SK-N-SH (cell line): Measurements from ENCODE around the gene STAT1. TPM values are rescaled to one million over a fixed set of nuclear protein-coding genes. Genes with fewer than 3 reads are reported as not detected.

ENCODE experiments used
- CTCF ChIA-PET: fragments of 300-600, 350-600 bp; formaldehyde crosslinking; extraction: SDS; loops from one replicate; lab custom pipeline; 2021; lab: Yijun Ruan, JAX
- POLR2A ChIA-PET: fragments of 350-600 bp; sonication (Branson Sonifier 250); formaldehyde crosslinking; extraction: SDS; loops from one replicate; lab custom pipeline; 2020; ENCODE audit warnings: antibody characterized with exemption, inconsistent platforms; lab: Yijun Ruan, JAX
- DNase-seq: peaks from one replicate; pipeline ENCODE4 v3.0.0; 2012
- H2AFZ ChIP-seq: fragments of 200-600 bp; sonication (generic); 2 replicates; pipeline ENCODE4 v1.8.1; 2016; ENCODE audit warnings: antibody characterized with exemption, mild to moderate bottlenecking, low read depth
- H3F3A ChIP-seq: fragments of 200-600 bp; sonication (generic); replicated peaks from 2 replicates; pipeline ENCODE3; 2016; ENCODE audit warnings: antibody characterized with exemption, mild to moderate bottlenecking; ENCODE audit not compliant: insufficient read depth
- H3K27ac ChIP-seq, 2 experiments: fragments of 200-500 bp in 1 of 2; fragments of 200-600 bp in 1 of 2; sonication (Bioruptor generic) in 1 of 2; sonication (generic), shearing (Covaris generic) in 1 of 2; 2 replicates each; pipeline versions ENCODE4 v1.5.1 to v1.6.1; 2014 to 2016; ENCODE audit warnings: low read depth in 2 of 2, inconsistent platforms in 1 of 2, low read length in 1 of 2, mild to moderate bottlenecking in 1 of 2, mixed read lengths in 1 of 2
- H3K27me3 ChIP-seq: fragments of 200-600 bp; sonication (generic), shearing (Covaris generic); 2 replicates; pipeline ENCODE4 v1.6.1; 2016; ENCODE audit warnings: mixed run types; ENCODE audit not compliant: insufficient read depth
- H3K36me3 ChIP-seq, 2 experiments: fragments of 200-500 bp in 1 of 2; fragments of 200-600 bp in 1 of 2; sonication (Bioruptor generic) in 1 of 2; sonication (generic) in 1 of 2; replicated peaks in 1 of 2; 2 replicates each; pipeline versions ENCODE3 to v1.5.1; 2014 to 2016; ENCODE audit warnings: low read length in 1 of 2, mild to moderate bottlenecking in 1 of 2; ENCODE audit not compliant: insufficient read depth in 2 of 2, control insufficient read depth in 1 of 2
- H3K4me1 ChIP-seq, 2 experiments: fragments of 200-500 bp in 1 of 2; fragments of 200-600 bp in 1 of 2; sonication (Bioruptor generic) in 1 of 2; sonication (generic), shearing (Covaris generic) in 1 of 2; 2 replicates each; pipeline versions ENCODE4 v1.5.1 to v1.6.1; 2014 to 2016; ENCODE audit warnings: low read depth in 1 of 2, low read length in 1 of 2, mixed run types in 1 of 2; ENCODE audit not compliant: insufficient read depth in 2 of 2, control insufficient read depth in 1 of 2
- H3K4me2 ChIP-seq: fragments of 200-600 bp; sonication (generic), shearing (Covaris generic); 2 replicates; pipeline ENCODE4 v1.6.1; 2017; ENCODE audit warnings: mixed run types
- H3K4me3 ChIP-seq, 2 experiments: fragments of 200-500 bp in 1 of 2; fragments of 200-600 bp in 1 of 2; sonication (Bioruptor generic) in 1 of 2; sonication (generic), shearing (Covaris generic) in 1 of 2; 2 replicates each; pipeline versions ENCODE4 v1.5.1 to v1.8.1; 2014 to 2016; ENCODE audit warnings: low read depth in 2 of 2, inconsistent platforms in 1 of 2, low read length in 1 of 2, mild to moderate bottlenecking in 1 of 2, mixed read lengths in 1 of 2, moderate library complexity in 1 of 2
- H3K79me2 ChIP-seq: fragments of 200-600 bp; sonication (generic); 2 replicates; pipeline ENCODE4 v1.8.1; 2017; ENCODE audit warnings: mild to moderate bottlenecking; ENCODE audit not compliant: insufficient read depth
- H3K9ac ChIP-seq: fragments of 200-600 bp; sonication (generic); 2 replicates; pipeline ENCODE4 v1.6.1; 2017; ENCODE audit warnings: mixed run types
- H3K9me2 ChIP-seq: fragments of 200-600 bp; sonication (generic); 2 replicates; pipeline ENCODE4 v1.6.1; 2017; ENCODE audit warnings: mixed run types
- H3K9me3 ChIP-seq: fragments of 200-600 bp; sonication (generic); 2 replicates; pipeline ENCODE4 v1.6.1; 2017; ENCODE audit warnings: mixed run types, mild to moderate bottlenecking, moderate library complexity
- H4K20me1 ChIP-seq: fragments of 200-600 bp; sonication (generic); 2 replicates; pipeline ENCODE4 v1.6.1; 2017; ENCODE audit warnings: mild to moderate bottlenecking, mixed run types; ENCODE audit not compliant: insufficient read depth
- ELF1 ChIP-seq: IDR thresholded peaks from 2 replicates; pipeline ENCODE4 v1.4.0; 2012
- EP300 ChIP-seq, 2 experiments: IDR thresholded peaks; 2 replicates each; pipeline versions ENCODE4 v1.4.0 to v1.6.1; 2012; ENCODE audit warnings: borderline replicate concordance in 1 of 2, low read depth in 1 of 2, low read length in 1 of 2
- FOSL2 ChIP-seq: IDR thresholded peaks from 2 replicates; pipeline ENCODE4 v1.4.0; 2012; ENCODE audit warnings: low read depth, mild to moderate bottlenecking, moderate library complexity, borderline replicate concordance
- GABPA ChIP-seq: IDR thresholded peaks from 2 replicates; pipeline ENCODE4 v1.4.0; 2012; ENCODE audit warnings: low read depth, mild to moderate bottlenecking
- IRF3 ChIP-seq: fragments of 150-350 bp; IDR thresholded peaks from 2 replicates; pipeline ENCODE4 v1.6.1; 2016; ENCODE audit warnings: mild to moderate bottlenecking, low read depth, low read length
- MEF2A ChIP-seq: IDR thresholded peaks from 2 replicates; pipeline ENCODE4 v1.4.0; 2012; ENCODE audit warnings: low read depth, borderline replicate concordance
- NFIC ChIP-seq: IDR thresholded peaks from 2 replicates; pipeline ENCODE4 v1.4.0; 2012; ENCODE audit warnings: borderline replicate concordance
- NRF1 ChIP-seq: IDR thresholded peaks from 2 replicates; pipeline ENCODE4 v1.6.1; 2012; ENCODE audit warnings: low read depth, mild to moderate bottlenecking, low read length
- PBX3 ChIP-seq: IDR thresholded peaks from 2 replicates; pipeline ENCODE4; 2012
- RCOR1 ChIP-seq: fragments of 150-350 bp; IDR thresholded peaks from 2 replicates; pipeline ENCODE4 v1.6.1; 2017; ENCODE audit warnings: antibody characterized with exemption, low read length
- REST ChIP-seq: IDR thresholded peaks from 2 replicates; pipeline ENCODE4 v1.6.1; 2012; ENCODE audit warnings: mild to moderate bottlenecking, low read depth, low read length, moderate library complexity
- RFX5 ChIP-seq: IDR thresholded peaks from 2 replicates; pipeline ENCODE4 v1.6.1; 2012; ENCODE audit warnings: mild to moderate bottlenecking, improper control_type of control experiment, low read length
- SIN3A ChIP-seq: IDR thresholded peaks from 2 replicates; pipeline ENCODE4 v1.6.1; 2012; ENCODE audit warnings: low read depth, mild to moderate bottlenecking, low read length, moderate library complexity, borderline replicate concordance
- TAF1 ChIP-seq: IDR thresholded peaks from 2 replicates; pipeline ENCODE4 v1.6.1; 2012; ENCODE audit warnings: low read depth, mild to moderate bottlenecking, low read length, moderate library complexity, borderline replicate concordance
- TCF12 ChIP-seq: IDR thresholded peaks from 2 replicates; pipeline ENCODE4 v1.4.0; 2012
- TEAD4 ChIP-seq: IDR thresholded peaks from 2 replicates; pipeline ENCODE4 v1.4.0; 2012; ENCODE audit warnings: mild to moderate bottlenecking, borderline replicate concordance; ENCODE audit not compliant: insufficient read depth
- USF1 ChIP-seq: IDR thresholded peaks from 2 replicates; pipeline ENCODE4 v1.4.0; 2012; ENCODE audit warnings: low read depth, borderline replicate concordance
- YY1 ChIP-seq: IDR thresholded peaks from 2 replicates; pipeline ENCODE4 v1.4.0; 2012; ENCODE audit warnings: low read depth, mild to moderate bottlenecking
- ZBTB33 ChIP-seq: IDR thresholded peaks from 2 replicates; pipeline ENCODE4 v1.4.0; 2012; ENCODE audit warnings: low read depth, borderline replicate concordance
- WGBS: methylation state at CpG from one replicate; pipeline ENCODE4 v1.1.6; 2017; ENCODE audit warnings: low lambda C conversion rate; 5-methylcytosine and 5-hydroxymethylcytosine counted together
- polyA plus RNA-seq, 3 experiments: library from polyadenylated mRNA; depleted of rRNA; stranded (reverse); fragments of >200 nt; gene quantifications; 2 replicates each; pipeline ENCODE4 v1.2.3, GENCODE V29; 2012

STAT1 gene
- polyA plus RNA-seq, 1 of the 3 experiments (the other 2 are of a cell fraction), result 22.1 TPM

- Histone ChIP-seq H3K36me3 (peaks cover 38% of the 10 kb centered on the region in 2 experiments), H3K9me3 (0 out of 2 replicates have a peak, but pooled peaks cover 4% of the 10 kb centered on the region), H3K9ac (no peak overlapping the region), H3K4me2 (no peak overlapping the region), H3F3A (peaks cover 16% of the 10 kb centered on the region), H3K79me2 (no peaks in the 10 kb centered on the region), H3K27me3 (no peaks in the 10 kb centered on the region), H2AFZ (no peak overlapping the region), H3K9me2 (no peaks in the 10 kb centered on the region), H3K4me3 (no peak overlapping the region), H4K20me1 (no peaks in the 10 kb centered on the region), H3K4me1 (no peaks in the 10 kb centered on the region), H3K27ac (no peak overlapping the region)
- ChIA-PET CTCF (interaction anchor here (0.7 kb wide), 1 partner anchor 31 kb away, joined by 3 read pairs; no protein-coding TSS in a partner anchor), POLR2A (no interaction called here)
- no peak for DNase-seq
- TF ChIP-seq YY1 (no peak), ELF1 (no peak), SIN3A (no peak), USF1 (no peak), TCF12 (no peak), MEF2A (no peak), TEAD4 (no peak), GABPA (no peak), RCOR1 (no peak), REST (no peak), NFIC (no peak), RFX5 (no peak)
- TF ChIP-seq, all 33 proteins: peak for 0
- WGBS, result 86% methylated on average over 5 of the region's 5 CpGs
These were observed 53.8 kb downstream of the STAT1 start for GRCh38 chr2:190959911-190960788.

- H3K27me3 ChIP-seq, result no peaks in the 10 kb centered on the region
- H3K27ac ChIP-seq, result no peak overlapping the region
- POLR2A ChIA-PET, result no interaction called here
- TF ChIP-seq FOSL2, result no peak
- no peak for TF ChIP-seq EP300 (IDR thresholded peaks at IDR 0.05; ENCODE audit: borderline replicate concordance in 1 of 2, low read depth in 1 of 2, low read length in 1 of 2)
- TF ChIP-seq ZBTB33, result no peak
- no peak for TF ChIP-seq IRF3
- no peak for TF ChIP-seq RFX5
- TF ChIP-seq TAF1, result no peak
- TF ChIP-seq PBX3, result no peak
- TF ChIP-seq NRF1, result no peak
- TF ChIP-seq ELF1, result no peak
These were observed 60.7 kb downstream of the STAT1 start for GRCh38 chr2:190953257-190953656.

More at GRCh38 chr2:190953257-190953656, 60.7 kb downstream of the STAT1 start:
- no peak for DNase-seq
- H4K20me1 ChIP-seq, result no peaks in the 10 kb centered on the region
- H3K9me2 ChIP-seq, result no peaks in the 10 kb centered on the region
- H3K79me2 ChIP-seq, result no peaks in the 10 kb centered on the region
- CTCF ChIA-PET, result no interaction called here
- H2AFZ ChIP-seq, result no peak overlapping the region
- H3K9ac ChIP-seq, result no peak overlapping the region
- no peak overlapping the region for H3K4me3 ChIP-seq
- H3K4me1 ChIP-seq, result peaks cover 5 to 11% of the 10 kb centered on the region in 2 experiments
- peaks cover 0 to 5% of the 10 kb centered on the region in 2 experiments for H3K36me3 ChIP-seq
- WGBS, result 84% methylated on average over 4 of the region's 4 CpGs
- H3K4me2 ChIP-seq, result no peak overlapping the region
- 0 out of 2 replicates have a peak, but pooled peaks cover 5% of the 10 kb centered on the region for H3K9me3 ChIP-seq
- peaks cover 15% of the 10 kb centered on the region for H3F3A ChIP-seq
